ENCODE measurements around the gene SCIMP. TPM values are rescaled to one million over a fixed set of nuclear protein-coding genes. Genes with fewer than 3 reads are reported as not detected.

Gene SCIMP
- total RNA-seq (2014; rRNA removed; shearing (Covaris generic); ENCODE audit: low replicate concordance) = 0.67 TPM in 1 of 2 replicates, not detected in the other

DNA sequence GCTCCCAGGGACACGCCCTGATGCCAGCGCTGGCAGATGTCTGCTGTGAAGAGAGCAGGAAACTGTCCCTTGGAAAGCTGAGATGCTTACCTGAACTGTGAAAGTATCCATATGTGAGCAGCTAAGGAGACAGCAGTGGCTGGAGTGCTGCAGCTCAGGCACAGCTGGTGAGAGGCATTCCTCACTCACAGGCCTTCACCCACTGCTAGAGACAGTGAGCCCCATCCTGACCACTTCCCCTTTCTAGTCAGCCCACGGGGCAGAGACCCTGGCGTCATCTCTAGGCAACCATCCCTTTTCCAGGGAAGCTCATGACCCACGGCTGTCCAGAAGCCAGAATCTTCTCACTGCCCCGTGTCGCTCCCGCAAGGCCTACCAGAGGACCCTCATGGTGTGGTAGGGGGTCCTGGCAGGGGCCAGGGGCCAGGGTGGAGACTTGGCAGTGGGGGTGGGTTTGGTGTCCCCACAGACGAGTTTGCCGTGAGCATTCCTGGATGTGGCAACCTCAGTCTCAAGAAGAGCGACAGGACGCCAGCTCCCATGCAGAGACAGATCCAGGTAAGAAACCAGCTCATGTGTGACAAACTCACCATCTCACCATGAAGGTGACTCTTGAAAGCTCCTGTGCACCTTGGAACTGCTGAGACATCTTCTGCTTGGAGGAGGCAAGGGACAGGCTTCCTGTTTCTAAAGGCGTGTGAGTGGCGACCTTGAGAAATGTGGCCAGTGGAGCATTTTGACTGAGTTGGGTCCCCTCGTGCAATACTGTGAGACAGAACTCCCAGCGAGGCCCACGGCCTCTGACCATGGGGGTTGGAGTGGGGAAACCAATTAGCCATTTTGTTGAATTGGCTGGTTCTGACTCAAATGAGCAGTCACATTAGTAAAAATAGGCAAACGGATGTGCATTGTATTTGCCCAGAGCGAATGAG, at the start of gene SCIMP:
Gene SCIMP (minus strand): TSS at position 216 of the 932 bp plus-strand sequence. CDS start 105 bp downstream, at position 111.
- Histone ChIP-seq H3K9me2 (replicated peaks; ENCODE audit: insufficient read depth, low read length) (no peaks in the 10 kb centered on the region), H2AFZ (ENCODE audit: low read length) (0 out of 2 replicates have a peak within 1 kb of the TSS, but pooled peaks have one; percentile 56), H3K27me3 (ENCODE audit: low read length) (no peaks in the 10 kb centered on the region; the same call in 1 of the 2 replicates), H3K79me2 (ENCODE audit: low read length) (no peaks in the 10 kb centered on the region), H3K4me3 (ENCODE audit: low read length) (no peak within 1 kb of the TSS), H3K4me1 (ENCODE audit: low read length) (peaks cover 7% of the 10 kb centered on the region), H3K4me2 (ENCODE audit: low read depth, low read length, poor library complexity, severe bottlenecking) (no peak within 1 kb of the TSS), H3K27ac (ENCODE audit: low read length) (no peak within 1 kb of the TSS), H3K9me3 (ENCODE audit: low read length) (peaks cover 6% of the 10 kb centered on the region; the same call in 1 of the 2 replicates), H4K20me1 (ENCODE audit: insufficient read depth, low read depth, low read length) (no peaks in the 10 kb centered on the region), H3K9ac (ENCODE audit: low read length) (no peak within 1 kb of the TSS), H3K36me3 (ENCODE audit: insufficient read depth, low read length) (no peaks in the 10 kb centered on the region)
- peak; percentile 47 for DNase-seq

- H3K4me3 ChIP-seq (ENCODE audit: low read length) = peak overlapping the region; percentile 99
- peaks cover 38% of the 10 kb centered on the region for H3K4me1 ChIP-seq (ENCODE audit: low read length)
- peak overlapping the region; percentile 43 for H3K27ac ChIP-seq (ENCODE audit: low read length)
These were observed 49.1 kb upstream of the SCIMP start for GRCh38 chr17:5283571-5284315.

DNA sequence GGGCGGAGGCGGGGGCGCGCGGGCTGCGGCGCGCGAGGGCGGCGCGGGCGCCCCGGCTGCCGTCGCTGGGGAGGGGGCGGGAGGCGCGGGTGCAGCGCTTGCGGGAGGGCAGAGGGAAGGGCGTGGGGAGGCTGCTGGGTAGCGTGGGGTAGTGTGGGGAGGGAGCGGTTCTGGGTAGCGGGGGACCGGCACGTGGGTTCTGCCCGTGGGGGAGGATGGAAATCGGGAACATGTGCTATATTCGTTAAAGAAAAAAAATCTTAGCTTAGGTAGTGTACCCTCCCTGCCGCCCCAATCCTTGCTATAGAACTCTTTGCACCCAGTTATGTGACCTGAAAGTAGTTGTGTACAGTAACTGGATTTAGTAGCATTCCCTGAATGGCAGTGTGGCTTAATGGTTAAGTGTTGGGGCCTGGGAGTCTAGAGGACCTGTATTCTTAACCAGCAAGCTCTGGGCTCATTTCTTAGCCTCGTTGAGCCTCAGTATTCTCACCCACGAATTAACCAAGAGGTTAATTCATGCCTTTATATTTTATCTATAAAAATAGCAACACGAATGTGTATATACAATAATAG, 48.1 kb upstream of the SCIMP start:
- peak; percentile 67 for DNase-seq
- peak overlapping the region; percentile 88 for H3K9ac ChIP-seq (ENCODE audit: low read length)
- H3K9me3 ChIP-seq (ENCODE audit: low read length) = no peaks in the 10 kb centered on the region
- no peaks in the 10 kb centered on the region for H3K27me3 ChIP-seq (ENCODE audit: low read length)
- peaks cover 26% of the 10 kb centered on the region; the same call in 1 of the 2 replicates for H4K20me1 ChIP-seq (ENCODE audit: insufficient read depth, low read depth, low read length)
- H3K36me3 ChIP-seq (ENCODE audit: insufficient read depth, low read length) = peaks cover 14% of the 10 kb centered on the region
- H2AFZ ChIP-seq (ENCODE audit: low read length) = no peak overlapping the region
- H3K79me2 ChIP-seq (ENCODE audit: low read length) = peaks cover 52% of the 10 kb centered on the region
- H3K4me1 ChIP-seq (ENCODE audit: low read length) = peaks cover 38% of the 10 kb centered on the region
- H3K27ac ChIP-seq (ENCODE audit: low read length) = peak overlapping the region; percentile 43
- H3K9me2 ChIP-seq (replicated peaks; ENCODE audit: insufficient read depth, low read length) = no peaks in the 10 kb centered on the region
- H3K4me3 ChIP-seq (ENCODE audit: low read length) = peak overlapping the region; percentile 99
- H3K4me2 ChIP-seq (ENCODE audit: low read depth, low read length, poor library complexity, severe bottlenecking) = peak overlapping the region; percentile 96

More at GRCh38 chr17:5283571-5284315, 49.1 kb upstream of the SCIMP start:
- H3K27me3 ChIP-seq (ENCODE audit: low read length) = no peaks in the 10 kb centered on the region
- H3K9me3 ChIP-seq (ENCODE audit: low read length) = no peaks in the 10 kb centered on the region
- DNase-seq = no peak
- peaks cover 14% of the 10 kb centered on the region for H3K36me3 ChIP-seq (ENCODE audit: insufficient read depth, low read length)
- peak overlapping the region; percentile 88 for H3K9ac ChIP-seq (ENCODE audit: low read length)
- H2AFZ ChIP-seq (ENCODE audit: low read length) = no peak overlapping the region
- H4K20me1 ChIP-seq (ENCODE audit: insufficient read depth, low read depth, low read length) = peaks cover 26% of the 10 kb centered on the region; the same call in 1 of the 2 replicates
- peak overlapping the region; percentile 96 for H3K4me2 ChIP-seq (ENCODE audit: low read depth, low read length, poor library complexity, severe bottlenecking)
- H3K79me2 ChIP-seq (ENCODE audit: low read length) = peaks cover 62% of the 10 kb centered on the region
- H3K9me2 ChIP-seq (replicated peaks; ENCODE audit: insufficient read depth, low read length) = no peaks in the 10 kb centered on the region

DNA sequence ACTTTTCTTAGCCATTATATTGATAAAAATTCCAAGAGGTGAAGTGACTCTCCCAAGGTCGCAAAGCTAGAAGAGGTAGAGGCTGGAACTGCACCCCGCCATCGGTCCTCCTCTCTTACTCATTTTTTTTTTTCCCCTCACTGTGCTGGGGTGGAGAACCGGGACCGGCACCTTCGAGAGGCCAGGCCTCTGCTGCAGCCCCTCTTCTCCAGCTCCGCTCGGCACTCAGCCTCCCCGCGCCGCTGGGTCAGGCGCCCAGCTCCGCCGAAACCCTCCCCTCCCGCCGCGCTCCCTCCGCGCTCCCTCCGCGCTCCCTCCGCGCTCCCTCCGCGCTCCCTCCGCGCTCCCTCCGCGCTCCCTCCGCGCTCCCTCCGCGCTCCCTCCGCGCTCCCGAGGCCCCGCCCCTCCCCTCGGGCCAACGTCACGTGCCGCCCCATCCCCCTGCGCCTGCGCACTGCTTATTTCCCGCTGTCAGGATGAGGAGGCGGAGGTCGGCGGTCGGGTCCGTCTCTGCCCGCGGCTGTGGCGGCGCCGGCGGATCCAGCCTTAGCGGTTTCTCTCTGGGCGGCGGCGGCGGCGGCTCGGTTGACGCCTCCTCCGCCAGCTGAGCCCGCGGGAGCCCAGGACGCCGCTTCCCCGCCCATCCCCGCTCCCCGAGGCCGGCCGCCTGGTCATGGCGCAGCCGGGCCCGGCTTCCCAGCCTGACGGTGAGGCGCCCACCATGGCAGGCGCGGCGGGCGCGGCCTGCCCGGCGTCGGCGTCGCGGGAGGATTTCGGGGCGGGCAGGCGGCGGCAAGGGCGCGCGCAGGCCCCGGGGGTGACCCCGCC, 47.4 kb upstream of the SCIMP start, which contains the start of gene RABEP1:
Gene RABEP1 (plus strand): TSS at position 471 of the 828 bp plus-strand sequence. CDS start 203 bp downstream, at position 674.
- DNase-seq = peak; percentile 97
- peaks cover 38% of the 10 kb centered on the region for H3K4me1 ChIP-seq (ENCODE audit: low read length)
- peak within 1 kb of the TSS; percentile 99 for H3K4me3 ChIP-seq (ENCODE audit: low read length)

GRCh38 chr17:5272322-5272721, 37.7 kb upstream of the SCIMP start:
- no peaks in the 10 kb centered on the region for H3K27me3 ChIP-seq (ENCODE audit: low read length)
- no peaks in the 10 kb centered on the region for H3K9me2 ChIP-seq (replicated peaks; ENCODE audit: insufficient read depth, low read length)
- no peak overlapping the region for H3K4me3 ChIP-seq (ENCODE audit: low read length)
- no peaks in the 10 kb centered on the region for H4K20me1 ChIP-seq (ENCODE audit: insufficient read depth, low read depth, low read length)
- H3K4me2 ChIP-seq (ENCODE audit: low read depth, low read length, poor library complexity, severe bottlenecking) = no peak overlapping the region
- no peaks in the 10 kb centered on the region for H3K36me3 ChIP-seq (ENCODE audit: insufficient read depth, low read length)
- DNase-seq = no peak
- H3K4me1 ChIP-seq (ENCODE audit: low read length) = no peaks in the 10 kb centered on the region
- H2AFZ ChIP-seq (ENCODE audit: low read length) = no peak overlapping the region
- H3K9ac ChIP-seq (ENCODE audit: low read length) = no peak overlapping the region
- H3K79me2 ChIP-seq (ENCODE audit: low read length) = no peaks in the 10 kb centered on the region
- no peak overlapping the region for H3K27ac ChIP-seq (ENCODE audit: low read length)
- H3K9me3 ChIP-seq (ENCODE audit: low read length) = no peaks in the 10 kb centered on the region

More for the DNA sequence above, 47.4 kb upstream of the SCIMP start, which contains the start of gene RABEP1:
- H3K9ac ChIP-seq (ENCODE audit: low read length) = peak within 1 kb of the TSS; percentile 88
- H3K9me2 ChIP-seq (replicated peaks; ENCODE audit: insufficient read depth, low read length) = no peaks in the 10 kb centered on the region
- H3K36me3 ChIP-seq (ENCODE audit: insufficient read depth, low read length) = peaks cover 14% of the 10 kb centered on the region
- H4K20me1 ChIP-seq (ENCODE audit: insufficient read depth, low read depth, low read length) = peaks cover 24% of the 10 kb centered on the region; the same call in 1 of the 2 replicates
- H3K9me3 ChIP-seq (ENCODE audit: low read length) = no peaks in the 10 kb centered on the region
- no peaks in the 10 kb centered on the region for H3K27me3 ChIP-seq (ENCODE audit: low read length)
- peak within 1 kb of the TSS; percentile 69 for H2AFZ ChIP-seq (ENCODE audit: low read length)
- peak within 1 kb of the TSS; percentile 43 for H3K27ac ChIP-seq (ENCODE audit: low read length)
- peak within 1 kb of the TSS; percentile 96 for H3K4me2 ChIP-seq (ENCODE audit: low read depth, low read length, poor library complexity, severe bottlenecking)
- peaks cover 45% of the 10 kb centered on the region for H3K79me2 ChIP-seq (ENCODE audit: low read length)

- Histone ChIP-seq H3K4me3 (ENCODE audit: low read length) (no peak overlapping the region), H3K27me3 (ENCODE audit: low read length) (no peaks in the 10 kb centered on the region), H3K9me3 (ENCODE audit: low read length) (no peaks in the 10 kb centered on the region), H3K4me2 (ENCODE audit: low read depth, low read length, poor library complexity, severe bottlenecking) (no peak overlapping the region), H3K4me1 (ENCODE audit: low read length) (no peaks in the 10 kb centered on the region), H3K79me2 (ENCODE audit: low read length) (no peaks in the 10 kb centered on the region), H3K9me2 (replicated peaks; ENCODE audit: insufficient read depth, low read length) (no peaks in the 10 kb centered on the region), H3K27ac (ENCODE audit: low read length) (no peak overlapping the region), H2AFZ (ENCODE audit: low read length) (no peak overlapping the region), H3K9ac (ENCODE audit: low read length) (no peak overlapping the region), H4K20me1 (ENCODE audit: insufficient read depth, low read depth, low read length) (no peaks in the 10 kb centered on the region), H3K36me3 (ENCODE audit: insufficient read depth, low read length) (no peaks in the 10 kb centered on the region)
- no peak for DNase-seq
These were observed 34.7 kb upstream of the SCIMP start for GRCh38 chr17:5269241-5269960.

- H4K20me1 ChIP-seq (ENCODE audit: insufficient read depth, low read depth, low read length) = no peaks in the 10 kb centered on the region
- H3K4me1 ChIP-seq (ENCODE audit: low read length) = no peaks in the 10 kb centered on the region
- no peak overlapping the region for H3K9ac ChIP-seq (ENCODE audit: low read length)
- no peaks in the 10 kb centered on the region for H3K9me2 ChIP-seq (replicated peaks; ENCODE audit: insufficient read depth, low read length)
- H3K4me3 ChIP-seq (ENCODE audit: low read length) = no peak overlapping the region
- no peaks in the 10 kb centered on the region for H3K36me3 ChIP-seq (ENCODE audit: insufficient read depth, low read length)
- no peak for DNase-seq
- no peaks in the 10 kb centered on the region for H3K27me3 ChIP-seq (ENCODE audit: low read length)
- H3K9me3 ChIP-seq (ENCODE audit: low read length) = no peaks in the 10 kb centered on the region
- H2AFZ ChIP-seq (ENCODE audit: low read length) = no peak overlapping the region
- H3K4me2 ChIP-seq (ENCODE audit: low read depth, low read length, poor library complexity, severe bottlenecking) = no peak overlapping the region
- H3K27ac ChIP-seq (ENCODE audit: low read length) = no peak overlapping the region
- no peaks in the 10 kb centered on the region for H3K79me2 ChIP-seq (ENCODE audit: low read length)
These were observed 30.2 kb upstream of the SCIMP start for GRCh38 chr17:5264893-5265292.

Data from Karpas-422 (cell line).